ENCODE results near the gene MRPL27.

The MRPL27 gene

DNA sequence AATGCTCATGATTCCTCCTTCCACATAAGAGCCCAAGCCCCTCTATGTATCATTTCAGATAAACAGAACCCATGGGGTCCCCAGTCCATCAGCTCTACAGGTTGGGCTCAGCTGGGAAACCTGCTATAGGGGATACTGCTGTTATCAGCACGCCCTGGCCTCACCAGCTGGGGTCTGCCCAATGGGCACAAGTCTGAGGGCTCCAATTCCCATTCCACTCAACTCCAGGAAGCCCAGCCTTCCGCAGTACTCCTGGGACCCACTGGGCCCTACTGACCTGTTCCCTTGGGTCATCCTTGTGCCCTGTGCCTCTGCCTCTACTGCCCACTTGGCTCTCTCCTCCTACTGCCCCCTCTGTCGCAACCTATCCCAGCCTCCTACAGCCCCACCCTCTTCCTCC lies 43.3 kb downstream of the MRPL27 start:
- H3K27ac ChIP-seq: no peak overlapping the region
- TF ChIP-seq, protein P1, sequence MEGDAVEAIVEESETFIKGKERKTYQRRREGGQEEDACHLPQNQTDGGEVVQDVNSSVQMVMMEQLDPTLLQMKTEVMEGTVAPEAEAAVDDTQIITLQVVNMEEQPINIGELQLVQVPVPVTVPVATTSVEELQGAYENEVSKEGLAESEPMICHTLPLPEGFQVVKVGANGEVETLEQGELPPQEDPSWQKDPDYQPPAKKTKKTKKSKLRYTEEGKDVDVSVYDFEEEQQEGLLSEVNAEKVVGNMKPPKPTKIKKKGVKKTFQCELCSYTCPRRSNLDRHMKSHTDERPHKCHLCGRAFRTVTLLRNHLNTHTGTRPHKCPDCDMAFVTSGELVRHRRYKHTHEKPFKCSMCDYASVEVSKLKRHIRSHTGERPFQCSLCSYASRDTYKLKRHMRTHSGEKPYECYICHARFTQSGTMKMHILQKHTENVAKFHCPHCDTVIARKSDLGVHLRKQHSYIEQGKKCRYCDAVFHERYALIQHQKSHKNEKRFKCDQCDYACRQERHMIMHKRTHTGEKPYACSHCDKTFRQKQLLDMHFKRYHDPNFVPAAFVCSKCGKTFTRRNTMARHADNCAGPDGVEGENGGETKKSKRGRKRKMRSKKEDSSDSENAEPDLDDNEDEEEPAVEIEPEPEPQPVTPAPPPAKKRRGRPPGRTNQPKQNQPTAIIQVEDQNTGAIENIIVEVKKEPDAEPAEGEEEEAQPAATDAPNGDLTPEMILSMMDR (IDR thresholded peaks at IDR 0.05): no peak
- H3K4me3 ChIP-seq: no peak overlapping the region
- DNase-seq (ENCODE audit: low spot score): no peak

DNA sequence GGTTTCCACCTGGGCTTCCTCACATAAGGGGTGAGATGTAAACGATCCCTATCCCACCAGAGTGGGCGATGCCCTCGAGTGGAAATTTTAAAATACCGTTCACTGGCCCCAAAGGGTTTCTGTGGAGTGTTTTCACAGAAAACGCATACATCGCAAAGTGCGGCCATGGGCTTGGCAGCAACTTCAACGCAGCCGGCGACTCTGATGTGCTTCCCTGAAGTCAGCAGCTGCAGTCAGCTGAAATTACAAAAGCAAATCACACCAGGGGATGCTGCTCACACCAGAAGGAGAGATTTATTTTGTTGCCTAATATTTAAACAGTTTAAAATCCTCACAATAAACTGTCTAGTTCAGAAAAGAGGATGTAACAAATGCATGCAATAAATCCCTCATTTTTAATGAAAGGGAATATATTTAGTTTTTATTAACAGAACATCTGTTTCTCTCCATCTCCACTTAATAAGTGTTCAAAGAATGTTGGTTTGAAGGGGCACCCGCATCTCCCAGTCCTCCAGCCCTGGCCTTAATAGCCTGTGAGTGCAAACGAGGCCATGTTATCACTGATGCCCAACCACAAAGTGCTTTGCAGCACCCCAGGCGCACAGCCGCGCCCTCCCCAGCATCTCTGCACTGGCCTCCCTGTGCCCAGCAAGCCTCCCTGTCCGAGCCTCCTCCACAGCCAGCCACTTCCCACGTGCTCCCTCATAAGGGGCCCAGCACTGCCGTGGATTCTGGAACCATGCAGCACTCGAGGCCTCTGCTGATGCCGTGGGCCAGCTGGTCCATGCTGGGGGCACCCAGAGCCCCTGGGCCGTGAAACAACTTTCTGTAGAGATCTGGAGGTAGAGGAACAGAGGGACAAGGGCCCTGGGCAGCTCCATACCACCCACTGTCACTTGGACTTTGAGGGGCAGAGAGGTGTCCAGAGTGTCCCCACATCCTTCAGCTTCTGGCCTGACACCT lies 44.3 kb downstream of the MRPL27 start:
- TF ChIP-seq, protein P1 (IDR thresholded peaks at IDR 0.05): no peak
- DNase-seq (ENCODE audit: low spot score): no peak
- Histone ChIP-seq H3K4me3 (no peak overlapping the region), H3K27ac (no peak overlapping the region)

DNA sequence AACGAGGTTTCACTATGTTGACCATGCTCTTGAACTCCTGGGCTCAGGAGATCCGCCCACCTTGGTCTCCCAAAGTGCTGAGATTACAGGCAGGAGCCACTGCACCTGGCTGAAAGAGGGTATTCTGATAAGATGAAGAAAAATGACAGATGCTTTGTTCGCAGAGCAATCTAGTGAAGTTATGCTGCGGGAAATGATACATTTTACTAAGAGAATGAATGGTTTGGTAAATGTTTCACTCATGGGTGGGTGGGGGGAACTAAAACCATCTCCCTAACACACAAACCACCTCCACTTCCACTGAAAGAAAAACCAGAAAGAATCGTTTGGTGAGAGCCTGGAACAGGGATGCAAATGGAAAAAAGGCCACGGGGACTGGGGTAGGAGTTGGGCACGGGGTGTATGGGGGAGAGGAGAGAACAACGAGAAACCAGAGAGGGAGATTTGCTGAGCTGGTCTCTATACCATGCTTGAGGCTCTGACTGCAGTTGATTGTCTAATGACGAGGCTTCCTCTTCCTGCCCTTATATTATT lies 46.1 kb downstream of the MRPL27 start:
- TF ChIP-seq, protein P1 (IDR thresholded peaks at IDR 0.05): no peak
- H3K27ac ChIP-seq: no peak overlapping the region
- no peak overlapping the region for H3K4me3 ChIP-seq
- DNase-seq (ENCODE audit: low spot score): no peak

DNA sequence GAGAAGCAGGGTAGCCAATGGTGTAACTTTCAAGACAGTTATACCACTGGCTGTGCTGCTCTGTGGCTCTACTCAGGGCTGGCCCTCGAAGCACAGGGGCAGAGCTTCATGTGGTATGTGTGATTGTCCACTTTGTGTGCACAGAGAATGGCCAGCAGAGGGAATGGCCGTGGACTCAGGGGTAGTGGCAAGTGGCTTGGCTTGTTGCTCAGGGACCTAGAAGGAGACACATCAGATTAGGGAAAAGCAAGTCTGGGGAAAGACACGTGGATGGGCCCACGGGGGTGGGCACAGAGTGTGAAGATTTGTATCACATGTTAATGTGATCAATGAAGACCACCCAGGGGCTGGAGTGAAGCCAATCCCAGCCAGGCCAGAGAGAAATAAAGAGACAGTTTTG lies 47.1 kb downstream of the MRPL27 start:
- no peak overlapping the region for H3K4me3 ChIP-seq
- H3K27ac ChIP-seq: no peak overlapping the region
- TF ChIP-seq, protein P1 (IDR thresholded peaks at IDR 0.05): no peak
- DNase-seq (ENCODE audit: low spot score): no peak

DNA sequence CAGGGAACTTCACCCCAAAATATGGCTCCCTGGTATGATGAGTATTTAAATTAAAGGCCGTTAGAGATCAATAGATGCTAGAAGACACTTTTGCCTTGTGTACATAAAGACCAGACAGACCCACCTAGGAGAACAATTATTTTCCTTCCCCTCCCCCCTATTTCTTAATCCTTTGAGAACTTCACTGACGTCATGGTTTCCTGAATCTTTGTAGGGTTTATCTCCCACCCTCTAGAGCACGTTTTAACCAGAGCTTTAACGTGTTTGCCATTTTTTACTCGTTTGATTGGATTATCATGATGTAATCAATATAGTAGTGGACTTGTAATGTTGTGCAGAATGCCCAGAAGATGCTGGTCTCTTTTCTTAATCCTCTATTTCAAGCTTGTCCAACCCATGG lies 49.9 kb downstream of the MRPL27 start:
- DNase-seq (ENCODE audit: low spot score): no peak
- TF ChIP-seq, protein P1 (IDR thresholded peaks at IDR 0.05): no peak
- Histone ChIP-seq H3K4me3 (no peak overlapping the region), H3K27ac (no peak overlapping the region)

DNA sequence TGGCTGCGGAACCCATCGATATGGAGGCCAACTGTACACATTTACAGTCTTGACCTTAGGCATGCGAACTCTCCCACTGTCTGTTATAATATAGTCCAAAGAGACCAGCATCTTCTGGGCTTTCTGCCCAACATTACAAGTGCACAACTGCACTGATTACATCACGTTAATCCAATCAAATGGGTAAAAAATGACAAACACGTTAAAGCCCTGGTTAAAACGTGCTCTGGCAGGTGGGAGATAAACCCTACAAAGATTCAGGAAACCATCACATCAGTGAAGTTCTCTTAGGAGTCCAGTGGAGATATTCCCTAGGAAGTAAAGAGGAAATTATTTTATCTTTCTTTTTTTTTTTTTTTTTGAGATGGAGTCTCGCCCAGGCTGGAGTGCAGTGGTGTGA lies 50.7 kb downstream of the MRPL27 start:
- TF ChIP-seq, protein P1 (IDR thresholded peaks at IDR 0.05): no peak
- no peak overlapping the region for H3K27ac ChIP-seq
- DNase-seq (ENCODE audit: low spot score): no peak
- no peak overlapping the region for H3K4me3 ChIP-seq
